ENCODE data around the gene ARFRP1.
"Not testable (repeated sequence)": the region's sequence is repeated elsewhere in the genome, so short reads cannot be mapped to it uniquely, and the experiment has no call there.

Gene ARFRP1

DNA sequence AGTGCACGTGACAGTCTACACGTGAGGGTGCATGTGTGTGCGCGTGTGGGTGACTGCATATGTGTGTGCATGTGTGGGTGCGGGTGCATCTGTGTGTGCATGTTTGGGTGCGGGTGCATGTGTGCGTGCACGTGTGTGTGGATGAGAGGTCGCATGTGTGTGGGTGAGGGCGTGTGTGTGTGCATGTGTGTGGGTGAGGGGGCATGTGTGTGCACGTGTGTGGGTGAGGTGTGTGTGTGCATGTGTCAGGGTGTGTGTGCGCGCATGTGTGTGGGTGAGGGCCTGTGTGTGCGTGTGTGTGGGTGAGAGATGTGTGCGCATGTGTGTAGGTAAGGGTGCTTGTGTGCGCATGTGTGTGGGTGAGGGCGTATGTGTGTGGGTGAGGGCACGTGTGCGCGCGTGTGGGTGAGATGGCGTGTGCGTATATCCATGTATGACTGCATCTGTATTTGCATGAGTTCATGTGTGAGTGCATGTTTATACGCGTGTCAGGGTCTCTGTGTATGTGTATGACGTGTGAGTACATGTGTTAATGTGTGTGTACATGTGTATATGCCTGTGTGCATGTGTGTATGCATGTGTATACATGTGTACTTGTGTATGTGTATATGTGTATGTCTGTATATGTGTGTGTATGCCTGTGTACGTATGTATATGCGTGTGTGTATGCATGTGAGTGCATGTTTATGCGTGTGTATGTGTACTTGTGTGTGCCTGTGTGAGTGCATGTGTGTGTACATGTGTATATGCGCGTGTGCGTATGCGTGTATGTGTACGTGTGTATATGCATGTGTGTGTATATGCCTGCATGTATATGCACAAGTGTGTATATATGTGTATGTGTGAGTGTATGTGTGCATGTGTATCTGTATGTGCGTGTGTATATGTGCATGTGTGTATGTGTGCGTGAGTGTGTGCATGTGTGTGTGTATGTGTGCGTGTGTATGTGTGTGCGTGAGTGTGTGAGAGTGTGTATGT, 24.6 kb upstream of the ARFRP1 start:
- no peak for DNase-seq (ENCODE audit: low read depth, low spot score)

DNA sequence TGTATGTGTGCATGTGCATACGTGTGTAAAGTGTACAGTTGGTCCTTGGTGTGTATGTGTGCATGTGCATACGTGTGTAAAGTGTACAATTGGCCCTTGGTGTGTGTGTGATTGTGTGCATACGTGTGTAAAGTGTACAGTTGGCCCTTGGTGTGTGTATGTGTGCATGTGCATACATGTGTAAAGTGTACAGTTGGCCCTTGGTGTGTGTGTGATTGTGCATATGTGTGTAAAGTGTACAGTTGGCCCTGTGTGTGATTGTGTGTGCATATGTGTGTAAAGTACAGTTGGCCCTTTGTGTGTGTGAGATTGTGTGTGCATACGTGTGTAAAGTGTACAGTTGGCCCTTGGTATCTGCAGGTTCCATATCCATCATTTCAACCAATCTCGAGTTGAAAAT, 23.6 kb upstream of the ARFRP1 start:
- DNase-seq (ENCODE audit: low read depth, low spot score) = no peak

DNA sequence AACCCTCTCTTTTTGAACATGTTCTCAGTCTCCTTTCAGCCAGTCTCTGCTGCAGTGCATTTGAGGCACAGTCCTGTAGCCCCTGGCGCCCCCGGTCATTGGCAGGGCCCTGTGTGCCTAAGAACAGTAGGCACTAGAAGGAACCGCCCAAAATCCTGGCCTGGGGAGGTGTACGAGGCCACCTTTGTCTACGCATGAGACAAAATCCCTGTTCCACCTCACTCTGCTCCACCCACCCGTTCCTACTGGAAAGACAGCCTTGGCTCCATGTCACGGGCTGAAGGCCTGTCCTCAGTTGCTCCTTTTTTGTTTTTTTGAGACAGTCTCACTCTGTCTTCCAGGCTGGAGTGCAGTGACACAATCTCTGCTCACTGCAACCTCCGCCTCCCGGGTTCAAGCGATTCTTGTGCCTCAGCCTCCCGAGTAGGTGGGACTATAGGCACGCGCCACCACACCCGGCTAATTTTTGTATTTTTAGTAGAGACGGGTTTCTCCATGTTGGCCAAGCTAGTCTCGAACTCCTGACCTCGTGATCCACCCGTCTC, 22.5 kb upstream of the ARFRP1 start:
- not testable (repeated sequence) for DNase-seq (ENCODE audit: low read depth, low spot score)

DNA sequence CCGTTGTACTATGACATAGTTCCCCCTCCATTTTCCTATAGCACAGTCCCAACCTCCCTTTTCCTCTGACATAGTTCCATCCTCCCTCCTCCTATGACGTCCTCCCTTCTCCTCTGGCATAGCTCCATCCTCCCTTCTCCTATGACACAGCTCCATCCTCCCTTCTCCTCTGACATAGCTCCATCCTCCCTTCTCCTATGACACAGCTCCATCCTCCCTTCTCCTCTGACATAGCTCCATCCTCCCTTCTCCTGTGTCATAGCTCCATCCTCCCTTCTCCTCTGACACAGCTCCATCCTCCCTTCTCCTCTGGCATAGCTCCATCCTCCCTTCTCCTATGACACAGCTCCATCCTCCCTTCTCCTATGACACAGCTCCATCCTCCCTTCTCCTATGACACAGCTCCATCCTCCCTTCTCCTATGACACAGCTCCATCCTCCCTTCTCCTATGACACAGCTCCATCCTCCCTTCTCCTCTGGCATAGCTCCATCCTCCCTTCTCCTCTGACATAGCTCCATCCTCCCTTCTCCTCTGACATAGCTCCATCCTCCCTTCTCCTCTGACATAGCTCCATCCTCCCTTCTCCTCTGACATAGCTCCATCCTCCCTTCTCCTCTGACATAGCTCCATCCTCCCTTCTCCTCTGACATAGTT, 15.3 kb upstream of the ARFRP1 start:
- DNase-seq (ENCODE audit: low read depth, low spot score) = not testable (repeated sequence)

DNA sequence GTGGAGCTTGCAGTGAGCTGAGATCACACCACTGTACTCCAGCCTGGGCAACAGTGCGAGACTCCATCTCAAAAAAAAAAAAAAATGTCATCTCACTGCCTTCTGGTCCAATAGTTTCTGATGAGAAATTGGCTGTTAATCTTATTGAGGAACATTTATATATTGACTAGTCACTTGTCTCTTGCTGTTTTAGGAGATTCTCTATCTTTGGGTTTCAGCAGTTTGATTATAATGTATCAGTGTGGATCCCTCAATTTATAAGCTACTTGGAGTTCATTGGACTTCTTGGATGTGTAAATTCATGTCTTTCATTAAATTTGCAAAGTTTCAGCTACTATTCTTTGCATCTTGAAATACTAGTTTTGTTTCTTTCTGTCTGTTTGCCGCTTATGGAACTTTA, 11.2 kb upstream of the ARFRP1 start:
- no peak for DNase-seq (ENCODE audit: low read depth, low spot score)

DNA sequence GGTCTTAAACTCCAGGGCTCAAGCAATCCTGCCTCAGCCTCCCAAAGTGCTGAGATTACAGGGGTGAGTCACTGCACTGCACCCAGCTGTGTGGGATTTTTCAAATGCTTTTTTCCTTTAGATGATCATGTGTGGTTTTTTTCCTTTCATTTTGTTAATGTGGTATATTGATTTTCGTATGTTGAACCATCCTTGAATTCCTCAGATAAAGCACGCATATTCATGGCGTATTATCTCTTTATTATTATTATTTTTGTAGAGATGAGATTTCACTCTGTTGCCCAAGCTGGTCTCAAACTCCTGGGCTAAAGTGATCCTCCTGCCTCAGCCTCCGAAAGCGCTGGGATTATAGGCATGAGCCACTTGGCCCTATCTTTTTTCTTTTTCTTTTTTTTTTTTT, 7.1 kb upstream of the ARFRP1 start:
- DNase-seq (ENCODE audit: low read depth, low spot score) = no peak

DNA sequence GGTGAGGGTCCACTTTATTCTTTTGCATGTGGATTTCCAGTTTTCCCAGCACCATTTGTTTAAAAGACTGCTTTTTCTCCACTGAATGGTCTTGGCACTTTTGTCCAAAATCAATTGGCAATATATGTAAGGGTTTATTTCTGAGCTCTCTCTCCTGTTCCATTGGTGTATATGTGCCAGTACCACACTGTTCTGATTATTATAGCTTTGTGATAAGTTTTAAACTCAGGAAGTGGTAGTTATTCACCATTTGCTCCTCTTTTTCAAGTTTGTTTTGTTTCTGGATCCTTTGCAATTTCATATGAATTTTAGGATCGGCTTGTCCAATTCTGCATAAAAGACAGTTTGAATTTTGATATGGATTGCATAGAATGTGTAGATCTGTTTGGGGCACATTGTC, 4.4 kb upstream of the ARFRP1 start:
- no peak for DNase-seq (ENCODE audit: low read depth, low spot score)

DNA sequence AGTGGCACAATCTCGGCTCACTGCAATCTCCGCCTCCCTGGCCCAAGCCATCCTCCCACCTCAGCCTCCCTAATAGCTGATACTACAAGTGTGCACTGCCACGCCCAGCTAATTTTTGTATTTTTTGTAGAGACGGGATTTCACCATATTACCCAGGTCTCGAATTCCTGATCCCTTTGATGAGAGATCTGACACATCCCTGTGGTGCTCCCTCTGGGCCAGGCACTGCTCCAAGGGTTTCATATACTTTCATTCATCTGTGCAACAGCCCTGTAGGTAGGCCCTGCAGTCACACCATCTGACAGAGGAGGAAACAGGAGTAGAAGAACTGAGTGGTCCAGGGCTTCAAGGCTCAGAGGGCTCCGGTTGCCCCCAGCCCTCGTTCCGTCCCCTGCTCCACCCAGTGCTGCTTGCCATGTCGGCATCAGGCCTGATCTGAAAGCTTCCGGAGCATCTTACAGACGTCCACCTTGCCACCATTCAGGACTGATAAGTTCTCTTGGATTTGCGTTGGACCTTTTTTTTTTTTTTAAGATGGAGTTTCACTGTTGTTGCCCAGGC, 3.4 kb upstream of the ARFRP1 start:
- no peak for DNase-seq (ENCODE audit: low read depth, low spot score)

DNA sequence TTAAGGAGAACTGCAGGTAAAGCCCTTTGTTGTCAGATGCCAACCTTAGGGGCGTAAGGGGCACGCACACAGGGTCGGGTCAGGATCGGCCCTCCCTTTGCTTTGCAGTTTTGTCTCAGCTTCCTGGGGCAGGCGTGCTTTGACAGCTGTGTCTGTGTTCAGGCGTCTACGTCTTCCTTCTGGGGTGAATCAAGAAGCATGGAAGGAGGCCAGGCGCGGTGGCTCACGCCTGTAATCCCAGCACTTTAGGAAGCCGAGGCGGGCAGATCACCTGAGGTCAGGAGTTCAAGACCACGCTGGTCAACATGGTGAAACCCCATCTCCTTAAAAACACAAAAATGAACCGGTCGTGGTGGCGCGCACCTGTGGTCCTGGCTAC, 1.4 kb upstream of the ARFRP1 start:
- DNase-seq (ENCODE audit: low read depth, low spot score) = no peak

DNA sequence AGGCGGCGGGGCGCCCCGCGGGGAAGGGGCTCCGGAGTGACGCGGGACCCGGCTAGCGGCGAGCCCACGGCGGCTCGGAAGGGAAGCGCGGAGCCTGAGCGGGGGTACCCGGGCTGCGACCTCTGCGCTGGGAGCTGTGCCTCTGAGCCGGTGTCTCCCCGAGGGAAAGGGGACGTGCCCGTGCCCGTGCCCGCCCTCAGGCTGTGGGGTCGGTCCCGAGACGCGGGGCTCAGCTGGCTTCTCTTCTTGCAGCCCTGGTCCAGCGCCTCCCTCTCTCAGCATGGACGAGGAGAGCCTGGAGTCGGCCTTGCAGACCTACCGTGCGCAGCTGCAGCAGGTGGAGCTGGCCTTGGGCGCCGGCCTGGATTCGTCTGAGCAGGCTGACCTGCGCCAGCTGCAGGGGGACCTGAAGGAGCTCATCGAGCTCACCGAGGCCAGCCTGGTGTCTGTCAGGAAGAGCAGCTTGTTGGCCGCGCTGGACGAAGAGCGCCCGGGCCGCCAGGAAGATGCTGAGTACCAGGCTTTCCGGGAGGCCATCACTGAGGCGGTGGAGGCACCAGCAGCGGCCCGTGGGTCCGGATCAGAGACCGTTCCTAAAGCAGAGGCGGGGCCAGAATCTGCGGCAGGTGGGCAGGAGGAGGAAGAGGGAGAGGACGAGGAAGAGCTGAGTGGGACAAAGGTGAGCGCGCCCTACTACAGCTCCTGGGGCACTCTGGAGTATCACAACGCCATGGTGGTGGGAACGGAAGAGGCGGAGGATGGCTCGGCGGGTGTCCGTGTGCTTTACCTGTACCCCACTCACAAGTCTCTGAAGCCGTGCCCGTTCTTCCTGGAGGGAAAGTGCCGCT, 749 bp upstream of the ARFRP1 start:
- no peak for DNase-seq (ENCODE audit: low read depth, low spot score)

DNA sequence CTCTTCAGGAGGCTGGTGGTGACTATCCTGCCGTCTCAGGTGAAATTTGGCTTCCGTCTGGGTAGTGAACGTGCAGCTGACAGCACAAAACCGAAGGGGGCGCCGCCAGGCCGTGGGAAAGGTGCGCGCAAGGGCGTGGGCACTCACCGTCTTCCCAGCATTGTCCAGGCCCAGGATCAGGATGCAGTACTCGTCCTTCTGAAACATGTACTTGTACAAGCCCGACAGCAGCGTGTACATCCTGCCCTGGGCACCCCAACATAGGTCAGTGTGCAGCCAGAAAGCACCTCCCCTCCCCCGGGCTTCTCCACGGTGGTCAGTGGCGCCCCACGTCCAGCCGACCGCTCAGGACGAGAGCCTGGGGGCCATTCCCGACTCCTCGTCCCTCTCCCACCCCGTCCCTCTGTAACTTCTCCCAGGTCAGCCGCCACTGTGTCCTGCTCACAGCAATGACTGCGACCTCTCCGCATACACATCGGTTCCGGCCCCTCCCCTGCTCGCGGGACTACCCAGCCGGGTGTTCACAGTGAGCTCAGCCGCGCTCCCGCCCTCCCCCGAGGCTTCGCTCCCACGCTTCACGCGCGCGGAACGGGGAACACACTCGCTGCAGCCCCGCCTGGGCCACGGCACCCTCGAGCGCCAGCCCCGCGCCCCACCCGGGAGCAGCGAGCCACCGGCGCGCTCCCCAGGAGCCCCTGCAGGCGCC, 771 bp downstream of the ARFRP1 start:
- no peak for DNase-seq (ENCODE audit: low read depth, low spot score)

DNA sequence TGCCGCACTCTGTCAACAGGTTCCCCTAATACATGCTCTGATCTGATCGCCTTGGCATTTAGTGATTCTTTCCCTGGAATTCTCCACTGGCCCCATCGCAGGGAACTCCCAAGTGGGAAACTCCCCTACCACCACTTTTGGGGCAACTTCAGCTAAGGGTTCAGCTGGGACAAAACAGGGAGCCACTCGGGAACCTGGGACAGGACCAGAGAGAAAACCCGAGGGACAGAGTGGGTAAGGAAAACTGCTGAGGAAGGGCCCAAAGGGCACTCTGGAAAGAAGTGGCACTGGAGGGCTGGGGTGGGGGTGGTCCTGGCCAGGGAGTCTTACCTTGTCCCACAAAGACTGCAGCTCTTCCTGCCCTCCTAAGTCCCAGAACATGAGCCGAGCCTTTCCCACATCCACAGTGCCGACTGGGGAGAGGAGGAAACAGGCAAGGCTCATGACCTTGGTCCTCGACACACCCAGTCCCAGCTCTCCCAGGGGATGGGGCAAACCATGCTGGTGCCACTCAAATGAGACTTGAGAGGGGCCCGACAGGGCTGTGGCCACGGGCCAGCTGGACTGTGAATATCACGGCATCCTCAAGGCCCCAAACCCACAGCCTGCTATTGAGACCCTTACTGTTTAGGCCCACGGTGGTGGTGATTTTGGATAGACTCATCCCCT, 1.6 kb downstream of the ARFRP1 start:
- no peak for DNase-seq (ENCODE audit: low read depth, low spot score)

DNA sequence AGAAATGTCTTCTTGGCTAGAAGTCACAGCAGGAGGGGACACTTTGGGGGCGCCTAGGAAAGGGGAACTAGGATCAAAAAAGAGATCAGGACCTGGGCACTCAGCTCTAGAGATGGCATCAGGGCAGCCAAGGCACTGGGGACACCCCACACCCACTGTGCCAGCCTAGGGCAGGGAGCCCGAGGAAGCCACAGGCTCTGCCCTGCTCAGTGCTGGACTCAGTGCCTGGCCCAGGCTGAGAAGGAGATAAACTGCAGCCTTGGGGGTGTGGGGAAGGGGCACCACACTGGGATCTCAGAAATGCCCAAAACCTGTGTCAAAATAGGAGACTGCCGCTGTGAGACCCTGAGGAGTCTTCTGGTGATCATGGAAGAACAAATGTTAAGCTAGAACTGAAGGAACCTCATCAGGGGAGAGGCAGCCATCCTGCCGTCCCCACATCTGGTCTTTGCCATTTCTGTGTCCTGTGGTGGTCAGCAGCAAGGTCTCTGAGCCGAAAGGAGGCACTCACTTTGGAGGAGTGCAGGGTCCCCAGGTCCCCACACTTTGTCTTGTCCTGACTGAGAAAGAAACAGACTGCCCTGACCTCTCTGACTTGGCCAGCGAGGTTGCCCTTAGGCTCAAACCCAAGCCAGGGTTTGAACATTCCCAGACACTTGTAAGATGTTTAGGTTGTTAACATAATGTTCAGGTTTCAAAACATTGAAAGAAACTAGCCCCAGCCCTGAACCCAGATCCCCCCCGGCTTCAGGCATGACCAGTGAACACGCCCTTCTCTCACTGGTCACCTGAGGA, 2.3 kb downstream of the ARFRP1 start:
- no peak for DNase-seq (ENCODE audit: low read depth, low spot score)

DNA sequence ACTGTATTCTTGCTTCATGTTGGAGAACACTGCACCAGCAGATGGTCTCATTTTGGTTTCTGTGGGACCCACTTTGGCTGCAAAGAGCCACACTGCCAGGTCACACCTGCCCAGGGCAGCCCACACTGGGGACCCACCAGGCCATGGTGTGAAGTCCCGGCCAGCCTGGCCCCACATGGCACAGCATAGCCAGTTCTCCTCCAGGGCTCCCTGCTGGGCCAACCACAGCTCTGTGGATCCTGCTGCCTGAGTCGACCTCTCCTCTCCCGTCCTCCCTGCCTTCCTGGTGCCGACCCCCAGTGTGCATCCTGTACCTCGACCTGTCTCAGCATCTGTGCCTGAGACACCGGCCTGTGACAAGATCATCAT, 3.0 kb downstream of the ARFRP1 start:
- DNase-seq (ENCODE audit: low read depth, low spot score) = no peak

DNA sequence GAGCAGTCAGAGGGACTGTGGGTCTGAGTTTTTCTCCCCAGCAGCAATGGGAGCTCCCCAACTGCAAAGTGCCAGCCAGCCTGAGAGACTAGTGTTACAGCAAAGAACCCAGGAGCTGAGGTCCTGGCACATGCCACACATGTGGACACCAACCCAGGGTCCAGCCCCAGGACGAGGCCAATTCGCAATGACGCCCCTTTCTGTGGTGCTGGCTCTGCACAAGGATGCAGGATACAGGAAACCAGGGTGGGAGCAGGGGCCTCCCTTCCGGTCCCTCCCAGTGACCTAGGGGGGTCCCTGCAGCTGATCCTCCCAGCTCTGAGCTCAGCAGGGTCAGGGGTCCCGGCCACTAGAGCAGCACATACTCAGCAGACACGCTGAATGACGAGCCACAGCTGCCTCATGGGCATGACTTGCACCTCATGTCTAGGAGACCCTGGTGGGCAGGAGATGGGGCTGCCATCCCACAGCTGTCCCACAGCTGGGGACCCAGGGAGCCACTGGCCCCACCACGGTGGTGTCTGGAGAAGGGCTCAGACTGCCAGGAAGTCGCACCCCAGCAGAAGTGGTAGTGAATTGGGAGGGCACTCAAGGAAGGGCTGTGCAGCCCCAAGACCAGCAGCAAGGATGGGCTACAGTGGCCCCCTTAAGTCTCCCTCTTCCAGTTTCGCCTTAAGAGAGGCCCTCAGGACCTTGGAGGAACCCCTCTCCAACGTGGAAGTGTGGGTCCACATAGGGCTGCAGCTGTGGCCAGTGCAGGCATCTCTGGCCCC, 3.6 kb downstream of the ARFRP1 start:
- DNase-seq (ENCODE audit: low read depth, low spot score) = no peak

DNA sequence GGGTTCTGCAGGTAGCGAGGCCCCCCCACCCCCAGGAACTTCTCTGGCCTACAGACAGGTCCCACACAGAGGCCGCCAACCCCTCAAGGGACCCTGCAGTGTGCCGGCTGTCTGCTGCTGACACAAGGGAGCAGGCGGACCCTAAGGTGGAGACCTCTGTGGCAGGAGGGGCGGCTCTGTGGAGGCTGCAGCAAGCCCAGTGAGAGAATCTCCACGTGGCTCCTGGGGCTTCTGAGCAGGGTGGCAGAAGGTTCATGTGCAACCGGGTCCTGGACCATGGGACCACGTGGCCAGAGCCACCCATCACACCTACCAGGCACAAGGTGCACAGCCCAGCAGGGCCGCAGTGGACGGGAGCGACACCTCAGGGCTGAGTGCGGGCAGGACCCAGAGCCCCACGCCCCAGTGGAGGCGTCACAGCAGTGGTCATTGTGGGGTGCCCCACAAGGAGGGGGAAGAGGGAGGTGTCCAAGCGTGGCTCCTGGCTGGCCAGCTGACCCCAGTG, 4.3 kb downstream of the ARFRP1 start:
- no peak for DNase-seq (ENCODE audit: low read depth, low spot score)

DNA sequence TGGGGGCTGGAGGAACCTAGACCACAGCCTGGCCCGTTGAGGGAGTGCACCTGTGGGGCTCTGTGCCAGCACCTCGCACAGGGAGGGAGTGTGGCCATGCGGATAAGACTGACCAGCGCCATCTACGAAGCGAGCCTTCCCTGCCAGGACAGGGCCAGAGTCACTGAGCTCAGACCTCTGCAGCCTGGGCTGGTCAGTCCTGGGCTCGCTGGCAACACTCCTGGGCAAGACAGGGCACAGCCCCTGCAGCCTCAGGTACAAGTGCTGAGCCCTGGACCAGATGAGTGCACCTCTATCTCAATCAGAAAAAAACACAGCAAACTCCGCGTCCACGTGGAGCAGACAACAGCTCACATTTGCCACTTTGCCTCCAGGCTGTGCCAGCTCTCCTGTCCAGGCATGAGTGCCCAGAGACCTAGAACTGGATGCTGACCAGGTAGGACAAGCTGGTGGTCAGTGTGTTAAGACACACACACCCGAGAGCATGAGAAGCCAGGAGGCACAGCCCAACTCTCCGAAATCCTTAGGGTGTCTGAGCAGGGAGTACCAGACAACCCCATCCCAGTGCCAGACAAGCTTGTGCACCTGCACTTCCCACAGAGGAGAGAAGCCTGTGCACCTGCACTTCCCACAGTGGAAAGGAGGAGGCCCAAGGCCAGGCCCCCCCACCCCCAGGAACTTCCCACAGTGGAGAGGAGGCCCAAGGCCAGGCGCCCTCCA, 4.9 kb downstream of the ARFRP1 start:
- no peak for DNase-seq (ENCODE audit: low read depth, low spot score)

Measured in iPS DF 19.7 (cell line).